Fibroblast of lung (primary cell): ENCODE data around the gene MED10.

Source experiments
- EZH2 ChIP-seq: IDR thresholded peaks from 2 replicates; pipeline ENCODE4 v1.5.1; 2012; ENCODE audit warnings: low read length, control low read depth, mild to moderate bottlenecking; ENCODE audit errors: missing control alignments
- TF ChIP-seq, protein P1 (sequence below), 2 donors: IDR thresholded peaks in 1 of 2; conservative IDR thresholded peaks in 1 of 2; 1 replicate in 1 of 2; 2 replicates in 1 of 2; pipeline ENCODE4 v1.5.1; 2011 to 2012; ENCODE audit warnings: low read length in 2 of 2, control low read depth in 1 of 2, inconsistent platforms in 1 of 2, low read depth in 1 of 2, mild to moderate bottlenecking in 1 of 2

DNA sequence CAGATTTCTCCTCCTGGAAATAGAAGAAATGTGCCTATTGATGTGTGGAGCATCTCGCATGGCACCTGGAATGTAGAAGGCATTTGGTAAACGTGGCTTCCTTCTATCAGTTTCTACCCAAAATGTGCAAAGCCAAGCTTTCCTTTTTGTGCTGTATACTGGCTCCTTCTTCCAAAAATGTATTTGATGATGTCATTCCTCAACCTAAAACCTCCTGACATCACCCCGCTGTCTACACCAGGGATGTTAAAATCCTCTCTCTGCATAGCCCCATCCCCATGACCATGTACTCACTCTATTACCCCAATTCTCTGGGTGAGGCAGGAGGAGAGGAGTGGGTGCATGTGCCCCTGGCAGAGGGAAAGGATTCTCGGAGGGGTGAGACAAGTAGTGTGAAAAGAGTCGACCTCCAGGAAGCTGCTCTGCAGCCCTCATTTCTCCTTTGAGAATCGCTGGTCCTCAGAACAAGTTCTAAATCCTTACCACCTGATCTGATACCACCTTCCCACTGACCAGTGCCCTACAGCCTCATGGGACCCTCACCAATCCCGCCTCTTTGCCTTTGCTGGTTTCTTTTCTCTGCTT lies 11.7 kb upstream of the MED10 start:
- TF ChIP-seq, protein P1, sequence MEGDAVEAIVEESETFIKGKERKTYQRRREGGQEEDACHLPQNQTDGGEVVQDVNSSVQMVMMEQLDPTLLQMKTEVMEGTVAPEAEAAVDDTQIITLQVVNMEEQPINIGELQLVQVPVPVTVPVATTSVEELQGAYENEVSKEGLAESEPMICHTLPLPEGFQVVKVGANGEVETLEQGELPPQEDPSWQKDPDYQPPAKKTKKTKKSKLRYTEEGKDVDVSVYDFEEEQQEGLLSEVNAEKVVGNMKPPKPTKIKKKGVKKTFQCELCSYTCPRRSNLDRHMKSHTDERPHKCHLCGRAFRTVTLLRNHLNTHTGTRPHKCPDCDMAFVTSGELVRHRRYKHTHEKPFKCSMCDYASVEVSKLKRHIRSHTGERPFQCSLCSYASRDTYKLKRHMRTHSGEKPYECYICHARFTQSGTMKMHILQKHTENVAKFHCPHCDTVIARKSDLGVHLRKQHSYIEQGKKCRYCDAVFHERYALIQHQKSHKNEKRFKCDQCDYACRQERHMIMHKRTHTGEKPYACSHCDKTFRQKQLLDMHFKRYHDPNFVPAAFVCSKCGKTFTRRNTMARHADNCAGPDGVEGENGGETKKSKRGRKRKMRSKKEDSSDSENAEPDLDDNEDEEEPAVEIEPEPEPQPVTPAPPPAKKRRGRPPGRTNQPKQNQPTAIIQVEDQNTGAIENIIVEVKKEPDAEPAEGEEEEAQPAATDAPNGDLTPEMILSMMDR (conservative IDR thresholded peaks at IDR 0.05 in 1 of 2, IDR thresholded peaks at IDR 0.05 in 1 of 2; ENCODE audit: low read depth in 1 of 2, low read length in 2 of 2) = no peak
- TF ChIP-seq EZH2 = no peak
